Measurements from ENCODE around the gene TPRA1. TPM values are rescaled to one million over a fixed set of nuclear protein-coding genes. Genes with fewer than 3 reads are reported as not detected.

Gene TPRA1
- total RNA-seq, 1 experiment from 2014 or later, result 20.0 TPM

DNA sequence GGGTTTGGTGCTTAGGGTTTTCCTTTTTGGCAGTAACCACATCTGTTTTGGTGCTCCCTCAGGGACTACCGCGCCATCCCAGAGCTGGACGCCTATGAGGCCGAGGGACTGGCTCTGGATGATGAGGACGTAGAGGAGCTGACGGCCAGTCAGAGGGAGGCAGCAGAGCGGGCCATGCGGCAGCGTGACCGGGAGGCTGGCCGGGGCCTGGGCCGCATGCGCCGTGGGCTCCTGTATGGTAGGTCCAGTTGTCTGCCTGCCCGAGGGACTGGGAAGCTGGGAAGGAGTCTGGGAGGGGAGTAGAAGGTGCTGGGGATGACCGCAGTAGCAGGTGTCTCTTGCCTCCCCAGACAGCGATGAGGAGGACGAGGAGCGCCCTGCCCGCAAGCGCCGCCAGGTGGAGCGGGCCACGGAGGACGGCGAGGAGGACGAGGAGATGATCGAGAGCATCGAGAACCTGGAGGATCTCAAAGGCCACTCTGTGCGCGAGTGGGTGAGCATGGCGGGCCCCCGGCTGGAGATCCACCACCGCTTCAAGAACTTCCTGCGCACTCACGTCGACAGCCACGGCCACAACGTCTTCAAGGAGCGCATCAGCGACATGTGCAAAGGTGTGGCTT, 14.1 kb upstream of the TPRA1 start:
- H3K36me3 Mint-ChIP-seq (ENCODE audit: insufficient read depth in 1 of 3, low read depth in 3 of 3), result peaks cover 71 to 100% (median 88%) of the 10 kb centered on the region in 3 experiments

More for the DNA sequence above, 14.1 kb upstream of the TPRA1 start:
- Histone ChIP-seq H4K8ac (replicated peaks; ENCODE audit: insufficient read length, low read depth, low read length) (no peak overlapping the region), H3K9me3 (ENCODE audit: control insufficient read depth, low read depth, low read length) (no peaks in the 10 kb centered on the region), H3K9ac (ENCODE audit: extremely low read depth, insufficient read length, low read length) (no peak overlapping the region), H2BK12ac (ENCODE audit: insufficient read length, low read depth, low read length) (no peak overlapping the region), H3T11ph (ENCODE audit: low read length) (no peak overlapping the region), H3K79me1 (ENCODE audit: insufficient read depth, low read depth, low read length, poor library complexity, severe bottlenecking) (peaks cover under 1% of the 10 kb centered on the region), H3K4me2 (ENCODE audit: insufficient read depth, insufficient read length, low read length) (no peak overlapping the region), H3K79me2 (ENCODE audit: insufficient read depth, low read length) (peaks cover 14% of the 10 kb centered on the region; the same call in 1 of the 2 replicates), H2BK20ac (ENCODE audit: low read depth, low read length, poor library complexity, severe bottlenecking) (no peak overlapping the region), H4K20me1 (ENCODE audit: control insufficient read depth, insufficient read depth, insufficient read length) (peaks cover 2% of the 10 kb centered on the region), H2AFZ (ENCODE audit: low read length) (no peak overlapping the region), H2BK15ac (ENCODE audit: low read depth, low read length) (no peak overlapping the region), H3K56ac (ENCODE audit: insufficient read length, low read depth, low read length) (no peak overlapping the region), H3K18ac (ENCODE audit: insufficient read length, low read depth, low read length) (no peak overlapping the region), H3K23me2 (ENCODE audit: insufficient read length, low read depth, low read length, poor library complexity, severe bottlenecking) (no peaks in the 10 kb centered on the region), H3K4me1 (ENCODE audit: insufficient read depth, low read length) (no peaks in the 10 kb centered on the region), H3K4ac (ENCODE audit: low read depth, low read length) (no peak overlapping the region), H3K27ac (ENCODE audit: insufficient read length, low read depth, low read length) (no peak overlapping the region), H2AK5ac (ENCODE audit: insufficient read length, low read length) (no peak overlapping the region), H2BK5ac (ENCODE audit: insufficient read length, low read length) (no peak overlapping the region), H2BK120ac (ENCODE audit: low read depth, low read length, poor library complexity, severe bottlenecking) (no peak overlapping the region), H3K14ac (ENCODE audit: insufficient read depth, low read length) (no peak overlapping the region; the same call in 1 of the 2 replicates), H3K27me3 (ENCODE audit: insufficient read depth, low read length) (no peaks in the 10 kb centered on the region), H4K5ac (ENCODE audit: insufficient read length, low read depth, low read length) (no peak overlapping the region), H3K23ac (ENCODE audit: insufficient read length, low read depth, low read length) (no peak overlapping the region), H4K91ac (ENCODE audit: insufficient read length, low read depth, low read length) (no peak overlapping the region)
- no peak overlapping the region for H3K4me3 Mint-ChIP-seq
- DNase-seq, result no peak
- no peak overlapping the region for H3K27ac Mint-ChIP-seq
- H3K9me3 Mint-ChIP-seq, result no peaks in the 10 kb centered on the region
- TF ChIP-seq, protein P1, sequence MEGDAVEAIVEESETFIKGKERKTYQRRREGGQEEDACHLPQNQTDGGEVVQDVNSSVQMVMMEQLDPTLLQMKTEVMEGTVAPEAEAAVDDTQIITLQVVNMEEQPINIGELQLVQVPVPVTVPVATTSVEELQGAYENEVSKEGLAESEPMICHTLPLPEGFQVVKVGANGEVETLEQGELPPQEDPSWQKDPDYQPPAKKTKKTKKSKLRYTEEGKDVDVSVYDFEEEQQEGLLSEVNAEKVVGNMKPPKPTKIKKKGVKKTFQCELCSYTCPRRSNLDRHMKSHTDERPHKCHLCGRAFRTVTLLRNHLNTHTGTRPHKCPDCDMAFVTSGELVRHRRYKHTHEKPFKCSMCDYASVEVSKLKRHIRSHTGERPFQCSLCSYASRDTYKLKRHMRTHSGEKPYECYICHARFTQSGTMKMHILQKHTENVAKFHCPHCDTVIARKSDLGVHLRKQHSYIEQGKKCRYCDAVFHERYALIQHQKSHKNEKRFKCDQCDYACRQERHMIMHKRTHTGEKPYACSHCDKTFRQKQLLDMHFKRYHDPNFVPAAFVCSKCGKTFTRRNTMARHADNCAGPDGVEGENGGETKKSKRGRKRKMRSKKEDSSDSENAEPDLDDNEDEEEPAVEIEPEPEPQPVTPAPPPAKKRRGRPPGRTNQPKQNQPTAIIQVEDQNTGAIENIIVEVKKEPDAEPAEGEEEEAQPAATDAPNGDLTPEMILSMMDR (conservative IDR thresholded peaks at IDR 0.05), result no peak
- WGBS (ENCODE audit: extremely low coverage, insufficient read length, low lambda C conversion rate), result no CpG with 5 or more reads among the region's 41 CpGs
- H3K4me1 Mint-ChIP-seq, result peaks cover 13 to 15% of the 10 kb centered on the region in 2 experiments
- H3K27me3 Mint-ChIP-seq (ENCODE audit: low read depth), result no peaks in the 10 kb centered on the region

Data from H9 (cell line).